ENCODE results near the gene MEIOB. TPM values are rescaled to one million over a fixed set of nuclear protein-coding genes. Genes with fewer than 3 reads are reported as not detected.
"Not testable (repeated sequence)": the region's sequence is repeated elsewhere in the genome, so short reads cannot be mapped to it uniquely, and the experiment has no call there.

MEIOB gene
- total RNA-seq, 1 donor = not detected

DNA sequence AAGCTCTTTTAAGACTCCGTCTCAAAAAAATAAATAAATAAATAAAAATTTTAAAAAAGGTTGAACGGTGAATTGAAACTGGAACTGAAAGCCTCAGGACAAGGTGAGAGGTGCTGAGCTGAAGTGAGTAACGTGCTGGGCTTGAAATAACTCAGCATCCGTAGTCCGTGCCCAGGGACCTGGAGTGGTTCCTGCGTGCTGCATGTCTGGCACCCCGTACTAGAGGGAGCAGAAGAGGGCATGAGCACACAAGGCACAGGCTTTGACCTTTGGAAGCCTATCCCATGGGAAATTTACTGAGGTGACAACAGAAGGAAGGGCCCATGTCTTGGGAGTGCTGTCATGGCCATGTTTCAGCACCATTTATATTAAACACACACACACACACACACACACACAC lies 4.5 kb upstream of the MEIOB start:
- H3K4me3 ChIP-seq (ENCODE audit: low read depth, low read length) = no peak overlapping the region
- no peak for DNase-seq (ENCODE audit: low read depth)
- TF ChIP-seq, protein P1, sequence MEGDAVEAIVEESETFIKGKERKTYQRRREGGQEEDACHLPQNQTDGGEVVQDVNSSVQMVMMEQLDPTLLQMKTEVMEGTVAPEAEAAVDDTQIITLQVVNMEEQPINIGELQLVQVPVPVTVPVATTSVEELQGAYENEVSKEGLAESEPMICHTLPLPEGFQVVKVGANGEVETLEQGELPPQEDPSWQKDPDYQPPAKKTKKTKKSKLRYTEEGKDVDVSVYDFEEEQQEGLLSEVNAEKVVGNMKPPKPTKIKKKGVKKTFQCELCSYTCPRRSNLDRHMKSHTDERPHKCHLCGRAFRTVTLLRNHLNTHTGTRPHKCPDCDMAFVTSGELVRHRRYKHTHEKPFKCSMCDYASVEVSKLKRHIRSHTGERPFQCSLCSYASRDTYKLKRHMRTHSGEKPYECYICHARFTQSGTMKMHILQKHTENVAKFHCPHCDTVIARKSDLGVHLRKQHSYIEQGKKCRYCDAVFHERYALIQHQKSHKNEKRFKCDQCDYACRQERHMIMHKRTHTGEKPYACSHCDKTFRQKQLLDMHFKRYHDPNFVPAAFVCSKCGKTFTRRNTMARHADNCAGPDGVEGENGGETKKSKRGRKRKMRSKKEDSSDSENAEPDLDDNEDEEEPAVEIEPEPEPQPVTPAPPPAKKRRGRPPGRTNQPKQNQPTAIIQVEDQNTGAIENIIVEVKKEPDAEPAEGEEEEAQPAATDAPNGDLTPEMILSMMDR (IDR thresholded peaks at IDR 0.05; ENCODE audit: insufficient read depth, low read depth, low read length) = no peak

DNA sequence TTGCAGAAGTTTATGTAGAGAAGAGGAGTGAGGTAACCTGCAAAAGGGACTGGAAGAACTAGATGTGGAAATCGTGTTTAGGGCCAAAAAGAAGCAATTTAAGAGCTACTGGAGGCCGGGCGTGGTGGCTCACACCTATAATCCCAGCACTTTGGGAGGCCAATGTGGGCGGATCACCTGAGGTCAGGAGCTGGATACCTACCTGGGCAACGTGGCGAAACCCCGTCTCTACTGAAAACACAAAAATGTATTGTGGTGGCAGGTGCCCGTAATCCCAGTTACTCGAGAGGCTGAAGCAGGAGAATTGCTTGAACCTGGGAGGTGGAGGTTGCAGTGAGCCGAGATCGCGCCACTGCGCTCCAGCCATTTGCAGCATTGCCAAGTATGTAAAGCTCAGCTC lies 4.1 kb upstream of the MEIOB start:
- not testable (repeated sequence) for DNase-seq (ENCODE audit: low read depth); H3K4me3 ChIP-seq (ENCODE audit: low read depth, low read length)

DNA sequence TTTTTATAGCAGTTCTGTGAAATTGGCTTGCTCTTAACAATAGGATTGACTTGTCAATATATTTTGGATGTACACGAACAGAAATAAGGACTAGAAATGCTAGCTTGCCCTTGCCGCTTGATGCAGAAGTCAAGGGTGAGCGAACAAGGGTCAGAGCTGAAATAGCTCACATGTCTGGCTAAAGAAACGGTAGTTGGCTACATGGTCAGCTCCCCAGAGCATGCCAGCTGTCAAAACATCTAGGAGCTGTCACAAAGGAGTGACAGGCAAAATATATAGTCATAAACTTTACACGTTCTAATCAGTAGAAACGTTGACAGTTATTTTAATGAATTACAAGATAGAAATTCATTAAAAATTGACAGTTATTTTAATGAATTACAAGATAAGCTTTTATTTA lies 2.9 kb upstream of the MEIOB start:
- DNase-seq (ENCODE audit: low read depth) = no peak
- TF ChIP-seq, protein P1 (IDR thresholded peaks at IDR 0.05; ENCODE audit: insufficient read depth, low read depth, low read length) = no peak
- H3K4me3 ChIP-seq (ENCODE audit: low read depth, low read length) = no peak overlapping the region

DNA sequence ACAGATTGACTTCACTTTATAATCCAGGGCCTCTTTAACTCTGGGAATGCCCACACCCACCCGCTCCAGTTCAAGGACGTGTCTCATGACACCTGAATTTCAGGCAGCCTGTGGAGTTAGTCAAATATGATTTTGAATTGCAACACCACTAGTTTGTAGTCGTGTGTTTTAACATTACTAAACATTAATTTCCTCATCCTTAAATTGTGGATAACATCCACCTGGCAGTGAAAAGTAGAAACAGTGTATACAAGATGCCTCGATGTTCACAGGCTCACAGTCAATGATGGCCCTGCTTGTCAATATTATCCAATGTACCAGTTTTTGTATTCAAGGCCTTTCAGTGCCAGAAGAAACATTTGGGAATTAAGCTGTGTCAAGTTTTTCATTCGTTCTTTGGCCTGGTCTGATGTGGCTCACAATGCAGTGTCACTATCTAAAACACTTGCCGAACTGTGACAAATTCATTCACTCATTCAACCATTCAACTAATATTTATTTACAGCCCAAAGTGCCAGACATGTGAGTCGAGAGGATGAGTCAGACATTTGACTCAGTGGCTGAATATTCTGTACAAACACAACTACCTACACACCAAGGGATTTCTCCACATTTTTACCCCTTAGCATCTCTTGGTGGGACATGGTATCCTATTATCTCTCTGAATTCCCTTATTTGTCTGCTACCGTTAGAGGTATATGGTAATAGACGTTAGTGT lies 1.4 kb downstream of the MEIOB start:
- DNase-seq (ENCODE audit: low read depth) = peak; percentile 44
- TF ChIP-seq, protein P1 (IDR thresholded peaks at IDR 0.05; ENCODE audit: insufficient read depth, low read depth, low read length) = no peak

DNA sequence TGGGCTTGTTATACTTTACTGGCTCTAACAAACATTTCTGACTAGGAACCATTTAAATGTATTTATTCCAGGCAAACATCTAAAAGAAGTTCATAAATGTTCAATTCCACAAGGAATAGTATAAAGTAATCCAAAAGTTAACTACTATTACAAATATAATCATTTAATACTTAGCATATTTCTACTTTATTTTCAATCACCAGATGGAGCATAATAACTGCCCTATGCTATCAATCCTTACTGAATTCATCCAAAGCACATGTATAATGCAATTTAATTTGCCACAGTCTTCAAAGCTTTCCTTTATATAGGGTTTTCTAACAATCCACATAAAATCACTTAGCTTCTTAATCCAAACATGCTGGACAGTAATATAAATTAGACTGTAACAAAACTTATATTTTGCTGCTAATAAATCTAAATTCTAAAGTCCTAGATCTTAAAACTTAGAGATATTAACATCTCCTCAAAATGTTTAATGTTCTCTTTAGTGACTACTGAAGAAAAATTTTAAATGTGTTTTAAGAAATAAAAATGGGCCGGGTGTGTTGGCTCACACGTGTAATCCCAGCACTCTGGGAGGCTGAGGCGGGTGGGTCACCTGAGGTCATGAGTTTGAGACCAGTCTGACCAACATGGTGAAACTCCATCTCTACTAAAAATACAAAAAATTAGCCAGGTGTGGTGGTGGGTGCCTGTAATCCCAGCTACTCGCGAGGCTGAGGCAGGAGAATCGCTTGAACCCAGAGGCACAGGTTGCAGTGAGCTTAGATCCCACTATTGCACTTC lies 5.9 kb downstream of the MEIOB start:
- no peak overlapping the region for H3K4me3 ChIP-seq (ENCODE audit: low read depth, low read length)
- no peak for DNase-seq (ENCODE audit: low read depth)
- TF ChIP-seq, protein P1 (IDR thresholded peaks at IDR 0.05; ENCODE audit: insufficient read depth, low read depth, low read length) = no peak

More for the DNA sequence above, 1.4 kb downstream of the MEIOB start:
- no peak overlapping the region for H3K4me3 ChIP-seq (ENCODE audit: low read depth, low read length)

DNA sequence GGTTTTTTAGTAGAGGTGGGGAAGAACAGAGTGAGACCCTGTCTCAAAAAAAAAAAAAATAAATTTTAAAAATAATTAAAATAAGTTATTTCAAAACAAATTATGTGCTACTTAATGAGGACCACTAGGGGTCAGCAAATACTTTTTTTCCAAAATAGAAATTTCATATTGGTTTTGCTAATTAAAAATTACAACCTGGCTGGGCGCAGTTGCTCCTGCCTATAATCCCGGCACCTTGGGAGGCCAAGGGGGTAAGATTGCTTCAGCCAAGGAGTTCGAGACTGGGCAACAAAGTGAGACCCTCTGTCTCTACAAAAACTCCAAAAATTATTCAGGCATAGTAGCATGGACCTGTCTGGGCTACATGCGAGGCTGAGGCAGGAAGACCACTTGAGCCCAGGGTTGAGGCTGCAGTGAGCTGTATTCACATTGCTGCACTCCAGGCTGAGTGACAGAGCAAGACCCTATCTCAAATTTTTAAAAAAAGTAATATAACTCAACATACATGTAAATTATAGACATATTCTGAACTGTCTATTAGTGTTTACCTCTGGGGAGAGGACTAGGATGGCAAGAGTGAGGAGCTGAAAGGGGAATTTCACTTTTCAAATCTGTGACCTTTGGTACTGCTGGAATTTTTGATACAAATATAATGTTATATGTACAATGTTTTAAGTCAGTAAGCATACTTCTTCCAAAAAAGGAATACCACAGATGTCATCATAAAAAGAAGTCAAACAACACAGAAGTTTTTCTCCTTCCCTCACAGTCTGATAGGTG lies 8.1 kb downstream of the MEIOB start:
- TF ChIP-seq, protein P1 (IDR thresholded peaks at IDR 0.05; ENCODE audit: insufficient read depth, low read depth, low read length) = peak; percentile 50
- no peak overlapping the region for H3K4me3 ChIP-seq (ENCODE audit: low read depth, low read length)
- peak; percentile 66 for DNase-seq (ENCODE audit: low read depth)

DNA sequence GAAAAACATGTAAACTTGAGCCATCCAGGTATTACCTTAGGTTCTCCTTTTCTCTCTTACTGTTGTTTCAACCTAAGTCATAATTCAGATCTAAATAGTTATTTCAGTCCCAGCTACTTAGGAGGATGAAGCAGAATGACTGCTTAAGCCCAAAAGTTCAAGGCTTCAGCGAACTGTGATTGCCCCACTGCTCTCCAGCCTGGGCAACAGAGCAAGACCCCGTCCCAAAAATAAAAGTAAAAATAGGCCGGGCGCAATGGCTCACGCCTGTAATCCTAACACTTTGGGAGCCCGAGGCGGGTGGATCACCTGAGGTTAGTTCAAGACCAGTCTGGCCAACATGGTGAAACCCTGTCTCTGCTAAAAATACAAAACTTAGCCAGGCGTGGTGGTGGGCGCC lies 9.6 kb downstream of the MEIOB start:
- TF ChIP-seq, protein P1 (IDR thresholded peaks at IDR 0.05; ENCODE audit: insufficient read depth, low read depth, low read length) = no peak
- DNase-seq (ENCODE audit: low read depth) = no peak

More for the DNA sequence above, 9.6 kb downstream of the MEIOB start:
- no peak overlapping the region for H3K4me3 ChIP-seq (ENCODE audit: low read depth, low read length)

Data from fibroblast of villous mesenchyme (primary cell).